WTC11 (cell line): ENCODE data around the gene PLEKHA1. TPM values are rescaled to one million over a fixed set of nuclear protein-coding genes. Genes with fewer than 3 reads are reported as not detected.
A peak's percentile ranks its signal among the peaks of the same experiment; 100 is the strongest.

Experiments
- ATAC-seq: fragments of 200-7000 bp; cut with Tn5 transposase; 2 replicates; pipeline ENCODE4 v1.10.0; 2021; ENCODE audit warnings: mild to moderate bottlenecking, moderate library complexity
- CTCF ChIA-PET: fragments of 300-600 bp; sonication (Branson Sonifier 250); formaldehyde crosslinking; loops from one replicate; lab custom pipeline; 2021; ENCODE audit warnings: antibody characterized with exemption; lab: Charles Lee
- POLR2A ChIA-PET: fragments of 350-600 bp; sonication (Branson Sonifier 250); formaldehyde crosslinking; loops from one replicate; lab custom pipeline; 2021; ENCODE audit warnings: antibody characterized with exemption; lab: Charles Lee
- DNase-seq: peaks from one replicate; pipeline ENCODE4 v3.0.0; 2021; ENCODE audit warnings: low spot score
- H3K27ac Mint-ChIP-seq: 2 replicates; pipeline ENCODE4 v1.8.0; 2021; ENCODE audit warnings: mixed read lengths
- H3K27me3 Mint-ChIP-seq: 2 replicates; pipeline ENCODE4 v1.8.0; 2021; ENCODE audit warnings: low read depth, mild to moderate bottlenecking, moderate library complexity, mixed read lengths
- H3K36me3 Mint-ChIP-seq: 2 replicates; pipeline ENCODE4 v1.8.0; 2021; ENCODE audit warnings: mixed read lengths
- H3K4me1 Mint-ChIP-seq: 2 replicates; pipeline ENCODE4 v1.8.0; 2022; ENCODE audit warnings: mixed read lengths
- H3K4me3 Mint-ChIP-seq: 2 replicates; pipeline ENCODE4 v1.8.0; 2021; ENCODE audit warnings: mild to moderate bottlenecking, moderate library complexity, mixed read lengths
- H3K9me3 Mint-ChIP-seq: 2 replicates; pipeline ENCODE4 v1.8.0; 2021; ENCODE audit warnings: mixed read lengths
- CBFB ChIP-seq: sonication (generic); formaldehyde crosslinking; IDR thresholded peaks from 2 replicates; pipeline ENCODE4 v1.8.1; 2022; ENCODE audit warnings: mild to moderate bottlenecking, low read depth, missing genetic modification reagents
- ESRRA ChIP-seq: sonication (generic); formaldehyde crosslinking; IDR thresholded peaks from 2 replicates; pipeline ENCODE4 v1.8.1; 2022; ENCODE audit warnings: mild to moderate bottlenecking, missing genetic modification reagents, borderline replicate concordance
- HMGA2 ChIP-seq: fragments of 250-450 bp; sonication (Bioruptor Pico); IDR thresholded peaks from 2 replicates; pipeline ENCODE4 v1.4.0; 2021; ENCODE audit warnings: mild to moderate bottlenecking, moderate library complexity
- JUN ChIP-seq: sonication (generic); formaldehyde crosslinking; IDR thresholded peaks from 2 replicates; pipeline ENCODE4 v1.8.0; 2023; ENCODE audit warnings: mild to moderate bottlenecking, missing genetic modification reagents
- NFATC4 ChIP-seq: fragments of 250-450 bp; sonication (Bioruptor Pico); IDR thresholded peaks from 2 replicates; pipeline ENCODE4 v1.9.0; 2021; ENCODE audit warnings: mild to moderate bottlenecking
- NFE2L1 ChIP-seq: sonication (generic); formaldehyde crosslinking; IDR thresholded peaks from 2 replicates; pipeline ENCODE4 v1.8.1; 2023; ENCODE audit warnings: missing genetic modification reagents
- NFYB ChIP-seq: sonication (generic); formaldehyde crosslinking; conservative IDR thresholded peaks from 2 replicates; pipeline ENCODE4 v1.8.0; 2022; ENCODE audit warnings: low read depth, missing genetic modification reagents
- SMAD3 ChIP-seq: sonication (generic); formaldehyde crosslinking; IDR thresholded peaks from 2 replicates; pipeline ENCODE4 v1.8.0; 2022; ENCODE audit warnings: missing genetic modification reagents, mild to moderate bottlenecking, borderline replicate concordance
- ZMAT4 ChIP-seq: fragments of 250-450 bp; sonication (Bioruptor Pico); IDR thresholded peaks from 2 replicates; pipeline ENCODE4 v1.9.0; 2021; ENCODE audit warnings: mild to moderate bottlenecking
- ZNF219 ChIP-seq: sonication (generic); formaldehyde crosslinking; IDR thresholded peaks from 2 replicates; pipeline ENCODE4 v1.8.0; 2023; ENCODE audit warnings: missing genetic modification reagents, mild to moderate bottlenecking, borderline replicate concordance
- ZNF232 ChIP-seq: sonication (generic); formaldehyde crosslinking; IDR thresholded peaks from 2 replicates; pipeline ENCODE4 v1.8.0; 2022; ENCODE audit warnings: mild to moderate bottlenecking, missing genetic modification reagents
- ZNF263 ChIP-seq: sonication (generic); formaldehyde crosslinking; IDR thresholded peaks from 2 replicates; pipeline ENCODE4 v1.8.1; 2022; ENCODE audit warnings: low read depth, mild to moderate bottlenecking, moderate library complexity, missing genetic modification reagents
- ZNF281 ChIP-seq: sonication (generic); formaldehyde crosslinking; IDR thresholded peaks from 2 replicates; pipeline ENCODE4 v1.8.0; 2023; ENCODE audit warnings: mild to moderate bottlenecking, missing genetic modification reagents
- total RNA-seq: library from RNA; stranded (reverse); gene quantifications from 3 replicates; pipeline ENCODE4 v1.2.3, GENCODE V29; 2021
- TF ChIP-seq, protein P1 (sequence below): fragments of 250-450 bp; sonication (Bioruptor Pico); IDR thresholded peaks from 2 replicates; pipeline ENCODE4 v1.8.0; 2021; ENCODE audit warnings: mild to moderate bottlenecking
- TF ChIP-seq, protein P2 (sequence below): sonication (generic); formaldehyde crosslinking; IDR thresholded peaks from 2 replicates; pipeline ENCODE4 v1.8.0; 2022; ENCODE audit warnings: missing genetic modification reagents
- TF ChIP-seq, protein P3 (sequence below): sonication (generic); formaldehyde crosslinking; IDR thresholded peaks from 2 replicates; pipeline ENCODE4 v1.8.1; 2022; ENCODE audit warnings: low read depth, mild to moderate bottlenecking, moderate library complexity, missing genetic modification reagents, borderline replicate concordance
- TF ChIP-seq, protein P4 (sequence below): sonication (generic); formaldehyde crosslinking; IDR thresholded peaks from 2 replicates; pipeline ENCODE4 v1.8.1; 2023; ENCODE audit warnings: mild to moderate bottlenecking, missing genetic modification reagents, moderate library complexity

Gene PLEKHA1
- total RNA-seq, 1 experiment from 2014 or later, result 34.6 TPM

DNA sequence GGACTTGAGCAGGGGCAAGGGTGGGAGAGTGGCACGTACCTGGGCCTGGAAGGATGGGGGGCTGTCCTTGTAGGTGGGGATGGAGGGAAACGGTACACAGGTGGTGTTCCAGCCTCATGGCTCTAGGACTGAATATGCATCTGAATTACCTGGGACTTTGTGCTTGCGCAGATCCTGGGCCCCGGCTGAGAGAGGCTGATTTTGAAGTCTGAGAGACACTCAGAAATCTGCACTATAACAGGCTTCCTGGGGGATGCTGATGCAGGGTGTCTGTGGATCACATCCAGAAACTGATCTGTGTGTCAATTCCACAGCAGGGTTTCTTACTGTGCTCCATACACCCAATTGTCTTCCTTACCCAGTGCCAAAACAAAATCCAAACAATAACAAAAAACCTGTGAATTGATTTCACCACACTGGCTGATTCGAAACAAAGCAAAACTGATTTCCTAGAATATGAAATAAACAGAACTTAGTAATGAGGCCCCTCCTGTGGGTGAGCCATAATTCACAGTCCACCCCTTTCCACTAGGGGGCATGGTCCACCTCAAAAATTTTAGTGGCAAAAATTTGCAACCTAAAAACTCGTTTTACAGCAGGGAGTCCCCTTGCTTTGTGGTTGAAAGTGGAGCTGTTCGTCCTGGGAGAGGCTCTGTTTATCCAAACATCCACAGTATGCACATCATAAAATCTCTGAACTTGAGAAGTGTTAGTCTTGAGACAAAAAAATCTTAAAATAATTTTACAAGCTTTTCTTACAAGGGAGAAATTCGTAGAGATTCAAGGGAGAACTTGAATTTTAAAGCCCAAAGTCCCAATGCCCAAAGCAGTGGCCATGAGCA, 32.0 kb upstream of the PLEKHA1 start (continued):
- TF ChIP-seq HMGA2 (CRISPR knock-in tag) (no peak), ZNF281 (CRISPR knock-in tag) (no peak), NFE2L1 (CRISPR knock-in tag) (peak; percentile 33; the same call in 1 of the 2 replicates), ESRRA (CRISPR knock-in tag) (no peak)

DNA sequence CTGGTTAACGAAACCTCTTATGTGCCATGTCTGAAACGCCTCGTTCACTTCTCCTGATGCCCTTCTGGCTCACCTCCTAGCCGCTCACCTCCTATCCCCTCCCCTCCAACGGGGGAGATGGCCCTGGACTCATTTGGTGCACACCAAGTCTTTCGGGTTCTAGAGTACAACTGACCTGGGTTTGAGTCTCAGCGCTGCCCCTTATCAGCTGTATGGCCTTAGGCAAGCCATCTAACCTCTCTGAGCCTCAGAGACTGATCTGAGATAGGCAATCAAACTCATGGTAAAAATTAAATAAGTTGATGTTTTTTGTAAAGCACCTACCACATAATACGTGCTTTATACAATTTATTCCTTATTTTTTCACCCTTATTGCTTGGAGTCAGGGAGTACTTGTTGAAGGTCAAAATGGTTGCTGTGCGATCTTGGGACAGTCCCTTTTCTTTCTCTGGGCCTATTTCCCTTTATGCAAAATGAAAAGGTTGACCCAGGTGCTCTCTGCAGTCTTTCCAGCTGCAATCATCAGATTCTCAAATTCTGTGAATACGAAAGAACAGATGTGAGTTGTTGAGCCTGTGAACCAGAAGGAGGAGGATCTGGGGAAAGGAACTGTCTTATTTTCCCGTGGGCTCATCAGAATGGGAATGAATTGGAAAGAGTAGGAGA, 31.2 kb upstream of the PLEKHA1 start:
- no peak for DNase-seq
- H3K36me3 Mint-ChIP-seq, result peaks cover 29% of the 10 kb centered on the region
- H3K9me3 Mint-ChIP-seq, result peaks cover 31% of the 10 kb centered on the region
- no peak for TF ChIP-seq ZNF232
- no peak for TF ChIP-seq CBFB
- no peak for TF ChIP-seq ZNF263 (CRISPR knock-in tag)
- no peak for TF ChIP-seq NFATC4
- TF ChIP-seq, protein P1, sequence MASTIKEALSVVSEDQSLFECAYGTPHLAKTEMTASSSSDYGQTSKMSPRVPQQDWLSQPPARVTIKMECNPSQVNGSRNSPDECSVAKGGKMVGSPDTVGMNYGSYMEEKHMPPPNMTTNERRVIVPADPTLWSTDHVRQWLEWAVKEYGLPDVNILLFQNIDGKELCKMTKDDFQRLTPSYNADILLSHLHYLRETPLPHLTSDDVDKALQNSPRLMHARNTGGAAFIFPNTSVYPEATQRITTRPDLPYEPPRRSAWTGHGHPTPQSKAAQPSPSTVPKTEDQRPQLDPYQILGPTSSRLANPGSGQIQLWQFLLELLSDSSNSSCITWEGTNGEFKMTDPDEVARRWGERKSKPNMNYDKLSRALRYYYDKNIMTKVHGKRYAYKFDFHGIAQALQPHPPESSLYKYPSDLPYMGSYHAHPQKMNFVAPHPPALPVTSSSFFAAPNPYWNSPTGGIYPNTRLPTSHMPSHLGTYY (CRISPR knock-in tag), result no peak
- no peak for TF ChIP-seq ZNF219 (CRISPR knock-in tag)
- TF ChIP-seq, protein P2, sequence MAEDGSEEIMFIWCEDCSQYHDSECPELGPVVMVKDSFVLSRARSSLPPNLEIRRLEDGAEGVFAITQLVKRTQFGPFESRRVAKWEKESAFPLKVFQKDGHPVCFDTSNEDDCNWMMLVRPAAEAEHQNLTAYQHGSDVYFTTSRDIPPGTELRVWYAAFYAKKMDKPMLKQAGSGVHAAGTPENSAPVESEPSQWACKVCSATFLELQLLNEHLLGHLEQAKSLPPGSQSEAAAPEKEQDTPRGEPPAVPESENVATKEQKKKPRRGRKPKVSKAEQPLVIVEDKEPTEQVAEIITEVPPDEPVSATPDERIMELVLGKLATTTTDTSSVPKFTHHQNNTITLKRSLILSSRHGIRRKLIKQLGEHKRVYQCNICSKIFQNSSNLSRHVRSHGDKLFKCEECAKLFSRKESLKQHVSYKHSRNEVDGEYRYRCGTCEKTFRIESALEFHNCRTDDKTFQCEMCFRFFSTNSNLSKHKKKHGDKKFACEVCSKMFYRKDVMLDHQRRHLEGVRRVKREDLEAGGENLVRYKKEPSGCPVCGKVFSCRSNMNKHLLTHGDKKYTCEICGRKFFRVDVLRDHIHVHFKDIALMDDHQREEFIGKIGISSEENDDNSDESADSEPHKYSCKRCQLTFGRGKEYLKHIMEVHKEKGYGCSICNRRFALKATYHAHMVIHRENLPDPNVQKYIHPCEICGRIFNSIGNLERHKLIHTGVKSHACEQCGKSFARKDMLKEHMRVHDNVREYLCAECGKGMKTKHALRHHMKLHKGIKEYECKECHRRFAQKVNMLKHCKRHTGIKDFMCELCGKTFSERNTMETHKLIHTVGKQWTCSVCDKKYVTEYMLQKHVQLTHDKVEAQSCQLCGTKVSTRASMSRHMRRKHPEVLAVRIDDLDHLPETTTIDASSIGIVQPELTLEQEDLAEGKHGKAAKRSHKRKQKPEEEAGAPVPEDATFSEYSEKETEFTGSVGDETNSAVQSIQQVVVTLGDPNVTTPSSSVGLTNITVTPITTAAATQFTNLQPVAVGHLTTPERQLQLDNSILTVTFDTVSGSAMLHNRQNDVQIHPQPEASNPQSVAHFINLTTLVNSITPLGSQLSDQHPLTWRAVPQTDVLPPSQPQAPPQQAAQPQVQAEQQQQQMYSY, result no peak
- TF ChIP-seq NFYB (CRISPR knock-in tag), result no peak
- no peak for TF ChIP-seq ZNF281 (CRISPR knock-in tag)
- TF ChIP-seq, protein P3, sequence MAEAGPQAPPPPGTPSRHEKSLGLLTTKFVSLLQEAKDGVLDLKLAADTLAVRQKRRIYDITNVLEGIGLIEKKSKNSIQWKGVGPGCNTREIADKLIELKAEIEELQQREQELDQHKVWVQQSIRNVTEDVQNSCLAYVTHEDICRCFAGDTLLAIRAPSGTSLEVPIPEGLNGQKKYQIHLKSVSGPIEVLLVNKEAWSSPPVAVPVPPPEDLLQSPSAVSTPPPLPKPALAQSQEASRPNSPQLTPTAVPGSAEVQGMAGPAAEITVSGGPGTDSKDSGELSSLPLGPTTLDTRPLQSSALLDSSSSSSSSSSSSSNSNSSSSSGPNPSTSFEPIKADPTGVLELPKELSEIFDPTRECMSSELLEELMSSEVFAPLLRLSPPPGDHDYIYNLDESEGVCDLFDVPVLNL (CRISPR knock-in tag), result no peak
- no peak for TF ChIP-seq SMAD3 (CRISPR knock-in tag)
- no peak for TF ChIP-seq JUN (CRISPR knock-in tag)
- no peak for TF ChIP-seq ZMAT4 (CRISPR knock-in tag)
- TF ChIP-seq, protein P4, sequence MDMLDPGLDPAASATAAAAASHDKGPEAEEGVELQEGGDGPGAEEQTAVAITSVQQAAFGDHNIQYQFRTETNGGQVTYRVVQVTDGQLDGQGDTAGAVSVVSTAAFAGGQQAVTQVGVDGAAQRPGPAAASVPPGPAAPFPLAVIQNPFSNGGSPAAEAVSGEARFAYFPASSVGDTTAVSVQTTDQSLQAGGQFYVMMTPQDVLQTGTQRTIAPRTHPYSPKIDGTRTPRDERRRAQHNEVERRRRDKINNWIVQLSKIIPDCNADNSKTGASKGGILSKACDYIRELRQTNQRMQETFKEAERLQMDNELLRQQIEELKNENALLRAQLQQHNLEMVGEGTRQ (CRISPR knock-in tag), result no peak
- peaks cover 17% of the 10 kb centered on the region for H3K27me3 Mint-ChIP-seq
- no peak overlapping the region for H3K4me3 Mint-ChIP-seq
- H3K4me1 Mint-ChIP-seq, result peaks cover 44% of the 10 kb centered on the region
- peak overlapping the region; percentile 49; the same call in 1 of the 2 replicates for H3K27ac Mint-ChIP-seq
- ATAC-seq, result no peak; the same call in 1 of the 2 replicates
- ChIA-PET POLR2A (no interaction called here), CTCF (interaction anchor here (0.6 to 1.8 kb wide), 13 partner anchors 10 to 356 kb away, joined by 3 to 8 read pairs (median 4); partner anchors contain the start of gene PLEKHA1)
